NCI-H1105 treated with DMSO at 0.1 percent for 48 hours (cell line): ENCODE data around the gene KLF15.

Experiments used
- DNase-seq: peaks from one replicate; lab custom pipeline; 2025; lab: John Stamatoyannopoulos, UW

Gene KLF15

GRCh38 chr3:126360714-126361060 lies 3.5 kb upstream of the KLF15 start:
- DNase-seq, result no peak

- no peak for DNase-seq
Measured at GRCh38 chr3:126360046-126360713, 3.0 kb upstream of the KLF15 start.

GRCh38 chr3:126358816-126359181 lies 1.6 kb upstream of the KLF15 start:
- no peak for DNase-seq

GRCh38 chr3:126358038-126358815 lies 1.0 kb upstream of the KLF15 start:
- peak; percentile 72 for DNase-seq

GRCh38 chr3:126356373-126357264 lies 589 bp downstream of the KLF15 start:
- DNase-seq, result no peak

- DNase-seq, result peak; percentile 73
Measured at GRCh38 chr3:126355777-126356372, 1.3 kb downstream of the KLF15 start.

GRCh38 chr3:126355251-126355650 lies 2.0 kb downstream of the KLF15 start:
- no peak for DNase-seq

- no peak for DNase-seq
Measured at GRCh38 chr3:126354776-126355175, 2.4 kb downstream of the KLF15 start.

- no peak for DNase-seq
Measured at GRCh38 chr3:126353694-126354321, 3.4 kb downstream of the KLF15 start.

GRCh38 chr3:126352476-126353454 lies 4.4 kb downstream of the KLF15 start:
- no peak for DNase-seq

- no peak for DNase-seq
Measured at GRCh38 chr3:126351771-126352475, 5.3 kb downstream of the KLF15 start.

- DNase-seq, result no peak
Measured at GRCh38 chr3:126351086-126351770, 6.0 kb downstream of the KLF15 start.

GRCh38 chr3:126350502-126351085 lies 6.6 kb downstream of the KLF15 start:
- no peak for DNase-seq

- no peak for DNase-seq
Measured at GRCh38 chr3:126349611-126350501, 7.4 kb downstream of the KLF15 start.

GRCh38 chr3:126349071-126349470 lies 8.1 kb downstream of the KLF15 start:
- no peak for DNase-seq

- no peak for DNase-seq
Measured at GRCh38 chr3:126348308-126348920, 8.8 kb downstream of the KLF15 start.

GRCh38 chr3:126347543-126348161 lies 9.6 kb downstream of the KLF15 start:
- DNase-seq, result no peak
